Fibroblast of the aortic adventitia (primary cell): ENCODE results near the gene TSHZ3. TPM values are rescaled to one million over a fixed set of nuclear protein-coding genes. Genes with fewer than 3 reads are reported as not detected.

Experiments
- DNase-seq: peaks from one replicate; pipeline ENCODE4 v3.0.0-alpha.2; 2010; ENCODE audit warnings: low read depth
- H3K4me3 ChIP-seq: 2 replicates; pipeline ENCODE4 v1.5.1; 2011; ENCODE audit warnings: low read depth, mild to moderate bottlenecking, control low read depth, low read length, moderate library complexity
- CTCF ChIP-seq: IDR thresholded peaks from 2 replicates; pipeline ENCODE4 v1.5.1; 2011; ENCODE audit warnings: mild to moderate bottlenecking, low read length, control low read depth, inconsistent platforms; ENCODE audit not compliant: insufficient read depth
- total RNA-seq: library from RNA; depleted of rRNA; stranded (reverse); fragments of >200 nt; gene quantifications from 2 replicates; pipeline ENCODE4 v1.2.3, GENCODE V29; 2012; ENCODE audit warnings: low replicate concordance

The TSHZ3 gene
- total RNA-seq, 1 donor, result 14.0 TPM

GRCh38 chr19:31226151-31226935, 122.9 kb downstream of the TSHZ3 start:
- H3K4me3 ChIP-seq, result no peak overlapping the region
- TF ChIP-seq CTCF, result no peak
- DNase-seq, result no peak
